Activated naive CD4-positive, alpha-beta T cell treated with anti-CD3 and anti-CD28 coated beads for 36 hours (primary cell): ENCODE measurements around the gene CNTN4. TPM values are rescaled to one million over a fixed set of nuclear protein-coding genes. Genes with fewer than 3 reads are reported as not detected.

Experiments
- CTCF ChIA-PET: fragments of 350-600 bp; sonication (Branson Sonifier 250); formaldehyde crosslinking; loops from one replicate; lab custom pipeline; 2021; ENCODE audit warnings: antibody characterized with exemption; lab: Charles Lee
- DNase-seq: peaks from one replicate; pipeline ENCODE4 v3.0.0-alpha.2; 2020
- H3K27ac Mint-ChIP-seq: one replicate; pipeline ENCODE4 v1.8.0; 2021; ENCODE audit warnings: mild to moderate bottlenecking, mixed read lengths
- H3K27me3 Mint-ChIP-seq: one replicate; pipeline ENCODE4 v1.8.0; 2021; ENCODE audit warnings: low read depth, mixed read lengths
- H3K36me3 Mint-ChIP-seq: one replicate; pipeline ENCODE4 v1.8.0; 2021; ENCODE audit warnings: low read depth, mixed read lengths
- H3K4me1 Mint-ChIP-seq: one replicate; pipeline ENCODE4 v1.8.0; 2021; ENCODE audit warnings: low read depth, mixed read lengths
- H3K4me3 Mint-ChIP-seq: one replicate; pipeline ENCODE4 v1.8.0; 2021; ENCODE audit warnings: mild to moderate bottlenecking, moderate library complexity, mixed read lengths
- H3K9me3 Mint-ChIP-seq: one replicate; pipeline ENCODE4 v1.8.0; 2021; ENCODE audit warnings: mixed read lengths
- intact Hi-C: fragments of 100-400 bp; cut with micrococcal nuclease; formaldehyde crosslinking; loops from one replicate; pipeline ENCODE4 v1.15.1; 2023
- total RNA-seq, 2 experiments: library from RNA; stranded (reverse); gene quantifications; one replicate each; pipeline ENCODE4 v1.2.3, GENCODE V29; 2021

CNTN4 gene
- total RNA-seq, 2 experiments from 2014 or later, result not detected

DNA sequence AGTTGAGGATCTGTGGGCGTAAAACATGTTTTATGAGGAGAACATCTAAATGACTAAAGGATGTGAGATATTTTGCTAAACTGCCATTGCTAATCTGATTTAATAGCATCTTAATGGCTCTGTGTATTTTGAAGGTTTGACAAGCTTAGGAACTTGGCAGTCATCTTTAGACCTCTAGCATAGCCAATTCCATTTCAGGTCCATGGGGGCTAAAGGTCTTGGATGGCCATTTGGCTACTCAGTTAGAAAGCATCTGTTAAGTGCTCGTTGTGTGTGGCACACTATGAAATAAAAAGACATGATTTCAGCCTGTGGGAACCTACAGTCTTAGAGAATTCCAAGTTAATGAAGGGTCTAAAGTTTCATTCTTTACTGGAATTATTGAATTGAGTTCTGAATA lies 775.3 kb downstream of the CNTN4 start:
- Mint-ChIP-seq H3K36me3 (no peaks in the 10 kb centered on the region), H3K9me3 (no peaks in the 10 kb centered on the region), H3K4me3 (no peak overlapping the region), H3K27me3 (peaks cover 10% of the 10 kb centered on the region), H3K27ac (no peak overlapping the region), H3K4me1 (no peaks in the 10 kb centered on the region)
- intact Hi-C loops, result no loop called here
- CTCF ChIA-PET, result no interaction called here
- no peak for DNase-seq

DNA sequence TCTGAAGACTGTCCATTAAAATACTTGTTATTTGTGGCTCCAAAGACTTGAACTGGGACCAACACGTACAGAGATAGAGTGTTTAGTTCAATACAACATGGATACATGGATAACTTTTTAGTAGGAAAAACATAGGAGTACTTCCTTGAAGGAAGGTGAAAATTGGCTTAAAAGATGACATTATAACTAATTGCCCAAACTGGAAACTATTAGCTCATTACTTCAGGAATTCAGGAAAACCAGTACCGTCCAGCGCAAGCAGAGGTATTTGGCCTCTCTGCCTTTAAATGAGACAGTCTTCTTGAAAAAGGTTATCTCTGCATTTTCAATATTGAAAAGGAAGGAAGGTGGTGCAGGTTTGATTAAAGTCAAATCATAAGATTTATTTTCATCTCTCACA lies 777.0 kb downstream of the CNTN4 start:
- no peak overlapping the region for H3K4me3 Mint-ChIP-seq
- H3K4me1 Mint-ChIP-seq, result no peaks in the 10 kb centered on the region
- H3K27me3 Mint-ChIP-seq, result peaks cover 4% of the 10 kb centered on the region

DNA sequence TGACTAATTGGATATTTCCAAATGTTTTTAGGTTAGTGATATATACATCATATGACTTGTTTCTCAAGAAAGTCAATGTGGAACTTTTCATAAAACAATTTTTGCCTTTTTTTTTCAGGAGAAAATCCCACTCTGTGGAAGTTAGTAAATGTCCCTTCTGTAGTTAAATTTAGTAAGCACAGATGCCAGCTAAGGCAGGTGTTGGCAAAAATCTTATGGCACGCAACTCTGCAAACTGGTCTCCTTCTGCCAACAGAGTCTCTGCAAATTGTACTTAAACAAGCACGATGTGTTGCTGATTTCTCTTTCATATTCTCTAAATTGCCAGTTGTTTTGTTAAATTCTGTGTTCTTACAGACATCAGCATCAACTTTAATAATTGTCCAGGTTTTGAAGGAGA lies 777.7 kb downstream of the CNTN4 start:
- Mint-ChIP-seq H3K4me3 (no peak overlapping the region), H3K27ac (no peak overlapping the region), H3K36me3 (no peaks in the 10 kb centered on the region), H3K27me3 (peaks cover 4% of the 10 kb centered on the region), H3K4me1 (no peaks in the 10 kb centered on the region), H3K9me3 (no peaks in the 10 kb centered on the region)
- intact Hi-C loops, result no loop called here
- CTCF ChIA-PET, result no interaction called here
- no peak for DNase-seq

More for the DNA sequence above, 777.0 kb downstream of the CNTN4 start:
- no peak for DNase-seq
- Mint-ChIP-seq H3K9me3 (no peaks in the 10 kb centered on the region), H3K36me3 (no peaks in the 10 kb centered on the region), H3K27ac (no peak overlapping the region)
- CTCF ChIA-PET, result no interaction called here
- intact Hi-C loops, result no loop called here

DNA sequence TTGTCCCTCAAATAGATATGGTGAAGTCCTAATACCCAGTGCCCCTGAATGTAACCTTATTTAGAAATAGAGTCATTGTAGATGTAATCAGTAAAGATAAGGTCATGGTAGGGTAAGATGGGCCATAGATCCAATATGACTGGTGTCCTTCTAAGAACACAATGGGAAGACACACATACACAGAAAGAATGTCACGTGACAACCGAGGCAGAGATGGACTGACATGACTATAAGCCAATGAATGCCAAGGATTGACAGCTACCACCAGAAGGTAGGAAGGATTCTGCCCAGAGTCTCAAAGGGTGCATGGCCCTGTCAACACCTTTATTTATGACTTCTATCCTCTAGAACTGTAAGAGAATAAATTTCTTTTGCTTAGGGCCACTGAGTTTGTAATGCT lies 780.4 kb downstream of the CNTN4 start:
- DNase-seq, result no peak
- no peaks in the 10 kb centered on the region for H3K9me3 Mint-ChIP-seq
- no peaks in the 10 kb centered on the region for H3K27me3 Mint-ChIP-seq
- intact Hi-C loops, result no loop called here
- H3K27ac Mint-ChIP-seq, result no peak overlapping the region
- no peak overlapping the region for H3K4me3 Mint-ChIP-seq
- H3K36me3 Mint-ChIP-seq, result no peaks in the 10 kb centered on the region
- H3K4me1 Mint-ChIP-seq, result no peaks in the 10 kb centered on the region
- CTCF ChIA-PET, result interaction anchor here (0.7 kb wide), 1 partner anchor 116 kb away, joined by 3 read pairs; no protein-coding TSS in a partner anchor

DNA sequence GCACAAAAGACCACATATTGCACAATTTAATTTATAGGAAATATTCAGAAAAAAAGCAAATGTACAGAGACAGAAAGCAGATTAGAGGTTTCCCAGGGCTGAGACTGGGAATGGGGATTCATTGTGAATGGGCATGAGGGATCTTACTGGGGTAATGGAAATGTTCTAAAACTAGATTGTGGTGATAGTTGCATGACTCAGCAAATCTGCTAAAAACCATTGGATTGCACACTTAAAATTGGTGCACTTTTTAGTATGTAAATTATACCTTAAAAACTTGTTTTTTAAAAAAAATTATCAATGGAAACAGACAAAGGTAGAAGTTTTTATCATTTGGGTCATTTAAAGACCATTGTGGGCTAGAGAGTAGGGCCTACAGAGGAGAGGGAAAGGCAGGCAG lies 780.9 kb downstream of the CNTN4 start:
- Mint-ChIP-seq H3K36me3 (no peaks in the 10 kb centered on the region), H3K27ac (no peak overlapping the region), H3K9me3 (no peaks in the 10 kb centered on the region), H3K27me3 (no peaks in the 10 kb centered on the region), H3K4me3 (no peak overlapping the region), H3K4me1 (no peaks in the 10 kb centered on the region)
- no peak for DNase-seq
- intact Hi-C loops, result no loop called here
- CTCF ChIA-PET, result no interaction called here

DNA sequence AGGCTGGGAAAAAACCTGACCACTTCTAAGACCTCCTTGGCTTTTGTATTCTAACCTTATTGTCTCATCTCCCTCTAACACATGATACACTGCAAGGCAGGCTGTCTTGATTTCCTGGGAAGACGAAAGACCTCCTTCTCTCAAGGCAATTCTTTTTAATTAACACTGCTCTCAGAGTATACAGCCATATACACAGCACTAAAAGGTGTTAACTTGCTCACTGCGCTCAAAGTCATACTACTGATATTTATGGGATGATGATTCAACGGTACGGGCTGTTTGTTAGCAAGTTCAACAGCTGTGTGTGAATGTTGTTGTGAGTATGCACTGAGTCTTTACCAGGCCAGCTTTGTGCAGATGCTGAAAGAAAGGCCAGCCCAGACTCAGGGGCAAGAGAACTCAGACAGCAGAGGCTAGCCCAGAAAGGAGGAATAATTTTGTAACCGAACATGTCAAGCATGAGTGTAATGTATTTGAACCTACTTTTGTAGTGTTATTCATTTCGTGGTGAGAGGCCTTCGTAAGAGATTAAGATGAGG lies 781.6 kb downstream of the CNTN4 start:
- intact Hi-C loops, result no loop called here
- Mint-ChIP-seq H3K4me3 (no peak overlapping the region), H3K27ac (no peak overlapping the region), H3K9me3 (no peaks in the 10 kb centered on the region), H3K4me1 (no peaks in the 10 kb centered on the region), H3K36me3 (no peaks in the 10 kb centered on the region), H3K27me3 (no peaks in the 10 kb centered on the region)
- CTCF ChIA-PET, result no interaction called here
- DNase-seq, result no peak

DNA sequence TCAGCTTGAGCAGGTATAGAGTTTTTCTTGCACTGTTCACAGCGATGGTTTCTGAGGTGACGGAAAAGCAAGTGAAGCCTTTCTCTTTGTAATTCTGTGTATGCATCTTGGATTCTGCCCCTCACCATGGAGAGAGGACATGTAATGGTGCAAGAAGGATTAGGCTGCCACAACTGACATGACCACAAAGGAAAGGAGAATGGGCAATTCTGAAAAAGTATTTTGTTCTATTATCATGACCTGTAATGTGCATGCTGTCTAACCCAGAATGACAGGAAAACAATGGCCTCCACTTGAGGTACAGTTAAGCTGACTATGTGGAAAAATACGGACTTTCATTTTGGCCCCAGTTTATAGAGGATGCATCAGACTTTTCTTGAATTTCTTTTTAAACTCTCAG lies 784.6 kb downstream of the CNTN4 start:
- no peak for DNase-seq
- no peaks in the 10 kb centered on the region for H3K36me3 Mint-ChIP-seq
- H3K27ac Mint-ChIP-seq, result no peak overlapping the region
- no peaks in the 10 kb centered on the region for H3K4me1 Mint-ChIP-seq
- CTCF ChIA-PET, result interaction anchor here (0.6 kb wide), 1 partner anchor 385 kb away, joined by 4 read pairs; no protein-coding TSS in a partner anchor
- intact Hi-C loops, result no loop called here
- H3K9me3 Mint-ChIP-seq, result no peaks in the 10 kb centered on the region
- H3K4me3 Mint-ChIP-seq, result no peak overlapping the region
- peaks cover 6% of the 10 kb centered on the region for H3K27me3 Mint-ChIP-seq

DNA sequence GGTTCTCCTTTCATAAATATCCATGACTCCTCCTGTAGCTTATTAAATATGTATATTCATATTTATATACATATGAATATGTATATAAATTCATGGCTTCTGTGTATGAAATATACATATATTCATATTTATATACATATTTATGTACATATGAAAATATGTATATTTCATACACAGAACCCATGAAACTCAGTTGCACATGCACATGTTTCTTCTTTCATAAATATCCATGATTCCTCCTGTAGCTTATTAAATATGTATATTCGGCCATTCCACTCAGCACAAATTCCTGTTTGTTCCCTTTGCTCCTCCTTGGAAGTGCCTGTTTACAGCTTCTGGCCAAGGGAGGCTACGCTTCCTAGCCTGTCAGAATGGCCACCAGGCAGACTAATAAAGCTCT lies 789.9 kb downstream of the CNTN4 start:
- intact Hi-C loops, result no loop called here
- Mint-ChIP-seq H3K27ac (no peak overlapping the region), H3K4me3 (no peak overlapping the region), H3K36me3 (no peaks in the 10 kb centered on the region), H3K27me3 (peaks cover 10% of the 10 kb centered on the region), H3K4me1 (no peaks in the 10 kb centered on the region), H3K9me3 (no peaks in the 10 kb centered on the region)
- CTCF ChIA-PET, result no interaction called here
- no peak for DNase-seq

DNA sequence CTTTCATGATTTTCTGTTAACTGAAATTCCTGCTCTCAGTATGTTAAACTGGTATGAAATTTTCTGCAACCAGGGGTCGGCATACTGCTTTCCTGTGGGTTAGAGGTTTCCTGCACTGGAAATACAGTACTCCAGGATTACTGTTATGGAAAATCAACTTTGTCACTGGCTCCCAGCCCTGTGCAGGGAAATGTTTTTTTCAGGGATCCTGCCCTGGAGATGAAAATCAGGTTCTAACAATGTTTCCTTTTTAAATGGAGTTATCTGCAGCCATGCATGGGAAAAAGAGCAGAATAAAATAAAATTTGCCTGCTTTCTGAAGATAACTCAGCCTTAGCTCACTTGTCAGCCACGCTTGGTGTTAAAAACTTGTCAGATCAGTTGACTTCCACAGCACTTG lies 791.1 kb downstream of the CNTN4 start:
- Mint-ChIP-seq H3K27ac (no peak overlapping the region), H3K36me3 (no peaks in the 10 kb centered on the region), H3K4me3 (no peak overlapping the region), H3K9me3 (no peaks in the 10 kb centered on the region), H3K4me1 (no peaks in the 10 kb centered on the region), H3K27me3 (peaks cover 10% of the 10 kb centered on the region)
- intact Hi-C loops, result no loop called here
- DNase-seq, result no peak
- CTCF ChIA-PET, result no interaction called here

DNA sequence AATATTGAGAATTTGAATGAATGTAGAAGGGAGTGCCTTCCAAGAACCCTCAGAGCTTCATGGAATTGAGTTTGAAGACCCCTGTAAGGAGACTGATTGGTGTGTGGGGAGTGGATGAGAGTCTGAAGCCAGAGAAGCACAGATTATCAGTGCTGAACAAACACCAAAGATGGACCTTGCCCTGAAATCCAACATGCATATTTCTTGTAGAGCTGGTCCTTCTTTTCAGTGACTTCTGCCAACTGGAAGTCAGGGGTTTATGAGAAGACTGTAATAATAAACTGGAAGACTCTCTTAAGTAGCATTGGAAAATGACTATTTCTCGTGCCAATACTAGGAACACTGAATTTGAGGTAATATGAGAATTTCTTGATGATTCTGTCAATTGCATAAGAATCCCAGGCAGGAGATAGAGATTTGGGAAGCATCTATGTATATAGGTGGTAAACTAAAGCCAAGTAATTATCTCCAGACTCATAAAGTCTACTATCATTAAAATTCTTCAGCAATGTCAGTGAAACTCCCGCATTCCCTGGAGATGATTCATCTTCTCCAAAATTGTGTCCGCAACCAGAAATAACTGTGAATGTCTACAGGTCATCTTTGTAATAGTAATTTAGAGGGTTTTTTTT lies 797.8 kb downstream of the CNTN4 start:
- Mint-ChIP-seq H3K4me1 (no peaks in the 10 kb centered on the region), H3K27ac (no peak overlapping the region), H3K4me3 (no peak overlapping the region), H3K27me3 (no peaks in the 10 kb centered on the region), H3K36me3 (no peaks in the 10 kb centered on the region), H3K9me3 (no peaks in the 10 kb centered on the region)
- CTCF ChIA-PET, result no interaction called here
- intact Hi-C loops, result no loop called here
- DNase-seq, result no peak

DNA sequence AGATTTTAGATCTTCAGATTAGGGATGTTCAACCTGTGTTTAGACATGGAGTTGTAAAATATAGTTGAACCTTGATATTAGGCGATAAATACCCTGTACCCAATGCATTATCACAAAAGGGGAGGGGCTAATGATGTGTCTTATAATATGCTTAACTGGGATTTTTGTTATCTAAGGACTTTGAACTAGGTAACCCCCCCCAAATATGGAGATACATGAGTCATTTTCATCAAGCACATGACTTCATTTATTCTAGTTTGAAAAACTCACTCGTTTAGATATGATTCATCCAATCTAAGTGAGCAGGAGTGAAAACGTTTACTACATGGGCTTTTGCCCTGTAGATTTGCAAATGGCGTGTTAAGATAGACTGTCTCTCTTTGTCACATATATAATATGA lies 799.2 kb downstream of the CNTN4 start:
- intact Hi-C loops, result no loop called here
- Mint-ChIP-seq H3K9me3 (no peaks in the 10 kb centered on the region), H3K36me3 (no peaks in the 10 kb centered on the region), H3K4me3 (no peak overlapping the region), H3K27me3 (no peaks in the 10 kb centered on the region), H3K27ac (no peak overlapping the region), H3K4me1 (no peaks in the 10 kb centered on the region)
- DNase-seq, result no peak
- CTCF ChIA-PET, result no interaction called here

DNA sequence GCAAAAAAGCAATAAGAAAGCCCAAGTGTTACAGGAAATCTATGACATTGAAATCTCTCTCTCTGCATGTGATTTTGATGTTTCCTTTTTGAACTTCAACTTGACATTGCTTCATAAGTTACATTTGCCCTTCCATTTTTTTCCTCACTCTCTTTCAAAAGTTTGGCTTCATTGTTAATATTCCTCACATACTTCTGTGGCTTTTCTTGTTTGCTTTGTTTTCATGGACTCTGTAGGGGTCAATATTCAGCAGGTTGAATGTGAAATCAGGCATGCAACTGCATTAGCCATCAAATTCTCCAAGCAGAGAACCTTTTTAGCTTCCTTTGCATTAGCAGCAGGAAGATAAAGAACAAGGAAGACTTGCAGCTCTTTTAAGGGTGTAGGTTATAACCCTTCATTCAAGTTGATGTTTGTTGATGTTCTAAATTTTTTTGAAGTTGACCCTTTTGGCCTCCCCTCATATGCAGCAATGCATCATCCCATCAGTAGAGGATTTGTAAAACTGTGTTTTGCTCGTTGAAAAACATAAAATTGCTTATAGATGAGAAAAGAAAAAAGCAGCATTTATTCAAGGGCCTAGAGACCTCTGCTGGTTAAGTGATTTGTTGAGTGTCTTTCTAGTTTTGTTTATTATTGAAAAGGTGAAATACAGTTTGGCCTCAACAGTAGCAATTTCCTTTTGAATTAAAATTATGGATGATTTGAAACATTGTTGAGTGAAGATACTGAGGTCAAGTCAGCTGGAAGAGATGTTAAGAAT lies 800.1 kb downstream of the CNTN4 start:
- Mint-ChIP-seq H3K4me3 (no peak overlapping the region), H3K9me3 (no peaks in the 10 kb centered on the region), H3K27me3 (no peaks in the 10 kb centered on the region), H3K4me1 (no peaks in the 10 kb centered on the region), H3K27ac (no peak overlapping the region), H3K36me3 (no peaks in the 10 kb centered on the region)
- intact Hi-C loops, result no loop called here
- no peak for DNase-seq
- CTCF ChIA-PET, result no interaction called here

DNA sequence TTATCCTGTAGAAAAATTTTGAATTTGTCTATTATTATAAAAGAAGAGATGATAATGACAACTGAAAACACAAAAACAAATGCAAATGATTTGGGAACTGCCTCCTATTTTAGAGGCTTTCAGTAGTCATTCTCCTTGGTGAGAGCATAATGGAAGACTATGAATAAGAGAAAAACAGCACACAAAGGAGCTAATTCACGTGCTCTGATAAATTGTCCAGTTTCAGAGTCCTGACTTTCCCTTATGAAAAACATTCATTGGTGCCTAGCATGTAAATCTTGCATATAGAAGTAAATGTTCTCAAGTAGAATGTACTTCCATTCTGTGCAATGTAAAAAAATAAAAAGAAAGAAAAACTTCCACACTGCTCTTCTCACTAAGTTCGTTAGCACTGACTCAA lies 805.4 kb downstream of the CNTN4 start:
- intact Hi-C loops, result no loop called here
- no peaks in the 10 kb centered on the region for H3K27me3 Mint-ChIP-seq
- CTCF ChIA-PET, result no interaction called here

More for the DNA sequence above, 805.4 kb downstream of the CNTN4 start:
- no peaks in the 10 kb centered on the region for H3K9me3 Mint-ChIP-seq
- H3K4me1 Mint-ChIP-seq, result no peaks in the 10 kb centered on the region
- DNase-seq, result no peak
- no peaks in the 10 kb centered on the region for H3K36me3 Mint-ChIP-seq
- H3K4me3 Mint-ChIP-seq, result no peak overlapping the region
- no peak overlapping the region for H3K27ac Mint-ChIP-seq
